Suppressor macrophage treated with lipopolysaccharide for 1 hour (primary cell): ENCODE data around the gene KLHDC7A.

Experiments
- DNase-seq, 3 donors: peaks; one replicate each; pipeline ENCODE4 v3.0.0-alpha.2; 2020 to 2022

The KLHDC7A gene

DNA sequence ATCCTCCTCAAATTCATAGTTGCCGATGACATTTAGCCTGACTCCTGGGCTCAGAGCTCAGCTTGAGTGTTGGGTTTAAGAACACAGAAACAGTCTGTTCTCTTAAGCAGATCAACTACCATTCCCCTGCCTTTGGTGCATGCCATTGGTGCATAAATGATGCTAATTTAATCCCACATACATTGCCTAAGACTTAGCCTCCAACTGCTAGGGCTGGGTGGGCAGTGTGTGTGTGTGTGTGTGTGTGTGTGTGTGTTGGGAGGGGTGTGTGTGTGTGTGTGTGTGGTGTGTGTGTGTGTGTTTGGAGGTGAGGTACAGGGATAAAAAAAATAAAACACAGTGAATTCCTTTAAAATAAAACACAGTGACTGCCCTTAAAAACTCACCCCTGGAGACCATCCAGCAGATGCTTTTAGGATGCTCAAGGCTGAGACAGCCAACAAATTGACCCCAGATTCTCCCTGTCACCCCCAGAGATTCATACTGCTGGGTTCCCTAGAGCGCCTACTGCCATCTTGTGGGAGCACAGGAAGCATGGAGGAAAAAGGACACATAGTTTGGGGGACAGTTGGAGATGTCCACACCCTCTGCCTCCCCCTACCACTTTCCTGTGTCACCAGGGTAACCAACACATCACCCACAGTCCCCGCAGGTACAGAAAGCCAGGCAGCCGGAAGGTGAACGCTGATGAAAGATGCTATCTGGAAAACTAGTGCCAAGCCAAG is 30.6 kb downstream of the KLHDC7A start:
- no peak for DNase-seq

GRCh38 chr1:18511874-18512150 is 31.1 kb downstream of the KLHDC7A start:
- DNase-seq, result no peak

GRCh38 chr1:18512883-18513282 is 32.2 kb downstream of the KLHDC7A start:
- DNase-seq, result no peak

GRCh38 chr1:18513995-18514394 is 33.3 kb downstream of the KLHDC7A start:
- DNase-seq, result no peak

- no peak for DNase-seq
Observed at GRCh38 chr1:18515120-18515667, 34.5 kb downstream of the KLHDC7A start.

- DNase-seq, result no peak
Observed at GRCh38 chr1:18516473-18516872, 35.7 kb downstream of the KLHDC7A start.

DNA sequence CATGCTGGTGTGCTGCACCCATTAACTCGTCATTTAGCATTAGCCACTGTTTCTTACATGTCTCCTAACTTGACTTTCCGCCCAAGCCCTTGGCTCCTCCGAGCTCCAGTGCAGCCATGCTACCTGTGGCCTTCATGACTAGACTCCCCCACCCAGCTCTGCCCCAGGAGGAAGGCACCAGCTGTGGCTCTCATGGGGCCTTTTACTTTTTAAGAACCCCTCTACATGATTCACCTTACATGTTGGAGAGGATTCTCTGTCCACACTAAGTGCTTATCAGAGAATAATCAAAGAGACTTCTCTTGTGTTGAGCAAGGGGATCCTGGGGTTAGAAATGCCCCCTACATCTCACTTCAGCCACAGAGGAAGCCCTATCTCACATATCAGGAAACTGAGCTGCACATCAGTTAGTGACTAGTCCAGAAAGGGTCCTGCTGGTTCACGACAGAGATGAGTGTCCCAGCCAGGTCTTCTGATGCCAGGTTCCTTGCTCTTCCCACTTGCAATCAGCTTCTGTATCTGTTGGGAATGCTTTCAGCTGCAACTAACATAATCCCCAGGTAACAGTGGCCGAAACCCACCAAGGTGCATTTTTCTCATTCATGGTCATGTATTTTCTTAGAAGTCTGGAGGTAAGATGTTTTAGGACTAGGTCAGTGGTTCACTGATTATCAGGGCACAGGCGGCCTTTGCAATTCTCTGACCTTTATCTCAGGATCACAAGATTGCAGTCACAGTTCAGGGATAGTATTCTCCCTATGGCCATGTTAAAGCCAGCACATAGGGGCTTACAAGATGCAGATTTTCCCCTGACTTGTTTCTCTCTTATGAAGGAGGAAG is 45.9 kb downstream of the KLHDC7A start:
- no peak for DNase-seq

DNA sequence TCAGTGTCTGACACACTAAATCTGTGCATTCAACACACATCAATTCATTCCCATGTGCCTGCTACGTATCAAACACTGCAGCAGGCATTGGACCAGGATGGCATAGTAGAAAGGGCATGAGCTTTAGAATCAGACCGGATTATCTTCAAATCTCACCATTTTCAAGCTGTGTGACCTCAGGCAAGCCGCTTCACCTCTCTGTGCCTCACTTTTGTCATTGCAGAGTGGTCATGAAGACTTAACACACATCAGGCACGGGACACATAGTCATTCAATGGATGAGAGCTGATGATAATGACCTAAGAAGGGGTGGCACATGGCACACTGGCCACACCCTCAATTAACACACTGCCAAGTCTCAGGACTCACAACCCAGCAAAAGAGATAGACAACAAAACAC is 46.8 kb downstream of the KLHDC7A start:
- no peak for DNase-seq

DNA sequence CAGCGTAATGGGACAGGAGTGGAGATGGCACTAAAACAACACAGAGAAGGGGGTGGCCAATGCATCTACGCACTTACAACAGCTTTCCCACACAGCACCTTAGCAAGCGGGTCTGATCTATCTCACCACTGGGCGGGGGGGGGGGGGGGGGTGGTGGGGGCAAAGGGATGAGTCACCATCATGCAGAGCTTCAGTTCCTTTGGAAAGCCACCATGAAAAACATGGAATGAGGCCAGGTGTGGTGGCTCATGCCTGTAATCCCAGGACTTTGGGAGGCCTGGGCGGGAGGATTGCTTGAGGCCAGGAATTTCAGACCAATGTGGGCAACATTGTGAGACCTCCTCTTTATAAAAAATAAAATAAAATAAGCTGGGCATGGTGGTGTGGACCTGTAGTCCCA is 47.2 kb downstream of the KLHDC7A start:
- DNase-seq, result no peak

DNA sequence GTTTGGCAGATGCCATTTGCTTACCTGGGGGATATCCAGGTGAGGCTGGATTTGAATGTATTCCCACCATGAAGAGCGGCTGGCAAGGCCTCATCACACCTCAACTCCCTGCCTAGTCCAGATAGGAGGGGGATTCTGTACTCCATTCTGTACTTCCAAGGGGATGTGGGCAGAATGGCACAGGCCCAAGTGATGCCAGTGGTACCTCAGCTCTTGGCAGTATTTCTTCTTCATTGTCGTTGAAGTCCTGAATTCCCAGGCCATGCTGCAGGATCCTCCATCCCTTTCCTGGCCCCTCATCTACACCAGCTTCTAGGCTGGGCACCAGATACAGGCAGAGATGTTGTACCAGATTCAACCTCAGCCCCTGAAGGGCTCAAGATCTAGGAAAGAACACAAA is 47.9 kb downstream of the KLHDC7A start:
- no peak for DNase-seq

- DNase-seq, result no peak
Observed at GRCh38 chr1:18529714-18530113, 49.0 kb downstream of the KLHDC7A start.

- DNase-seq, result peak in 1 of 3 donors; percentile 2
Observed at GRCh38 chr1:18530587-18531502, 50.1 kb downstream of the KLHDC7A start.

DNA sequence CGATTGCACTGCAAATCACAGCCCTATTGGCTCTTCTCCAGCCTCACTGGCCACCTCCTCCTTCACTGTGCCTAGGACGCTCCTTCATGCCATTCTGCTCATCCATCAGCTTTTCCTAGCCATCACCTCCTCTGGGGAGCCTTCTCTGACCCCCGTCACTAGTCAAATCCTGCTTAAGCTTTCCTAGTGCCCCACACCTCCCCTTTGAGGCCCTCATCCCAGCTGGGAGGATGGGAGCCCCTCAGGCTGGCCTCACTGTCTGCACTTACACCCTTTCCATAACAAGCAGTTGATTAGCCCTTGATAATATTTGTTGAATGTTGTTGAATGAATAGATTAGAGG is 50.7 kb downstream of the KLHDC7A start:
- DNase-seq, result no peak

DNA sequence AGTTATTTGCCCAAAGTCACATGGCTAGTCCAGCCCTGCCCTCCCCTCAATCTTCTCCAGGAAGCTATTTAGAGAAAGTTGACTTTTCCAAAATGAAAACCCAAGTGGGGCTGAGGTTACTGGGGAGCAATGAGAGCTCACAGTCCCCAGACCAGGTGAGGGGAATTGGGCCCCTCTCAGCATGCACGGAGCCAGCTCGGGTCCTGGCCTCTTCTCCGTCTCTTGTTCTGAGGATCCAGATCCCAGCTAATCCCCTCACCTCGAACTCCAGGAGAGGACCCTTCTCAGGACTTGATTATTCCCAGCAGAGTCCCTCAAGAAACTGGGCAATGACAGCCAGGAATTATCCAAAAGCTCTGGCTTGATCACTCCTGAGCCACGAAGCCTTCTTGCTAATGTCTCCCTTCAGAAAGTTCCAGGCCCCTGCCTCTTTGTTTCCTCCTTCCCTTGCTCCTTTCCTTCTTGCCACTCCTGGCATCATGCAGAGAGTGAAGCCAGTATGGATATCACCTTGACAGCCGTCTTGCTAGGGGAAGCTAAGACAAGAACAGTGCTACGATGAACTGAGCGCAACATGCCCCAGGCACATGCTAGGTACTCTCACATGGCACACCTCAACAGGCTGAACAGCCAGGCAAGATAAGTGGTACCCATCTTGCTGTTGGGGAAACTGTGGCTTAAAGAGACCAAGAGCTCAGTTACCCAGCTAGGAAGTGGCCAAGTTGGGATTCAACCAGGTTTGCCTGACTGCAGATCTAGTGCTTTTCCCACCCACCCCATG is 51.9 kb downstream of the KLHDC7A start:
- DNase-seq, result no peak

DNA sequence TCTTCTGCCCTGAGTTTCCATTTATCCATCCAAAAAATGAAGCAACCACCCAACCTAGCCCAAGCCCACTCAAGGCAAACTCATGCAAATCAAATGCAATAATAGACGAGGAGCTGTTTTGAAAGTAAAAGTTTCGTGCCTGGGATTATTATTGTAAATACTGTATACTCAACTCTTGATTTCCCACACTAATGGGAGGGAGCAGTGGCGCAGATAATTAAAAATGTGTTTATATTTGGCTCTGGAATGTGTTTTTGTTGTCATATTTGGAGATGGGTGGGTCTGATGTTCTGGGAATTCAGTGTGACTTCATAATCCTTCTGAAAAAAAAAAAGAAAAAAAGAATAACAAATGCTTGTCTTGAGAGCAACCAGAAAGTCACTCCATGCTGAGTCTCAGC is 52.5 kb downstream of the KLHDC7A start:
- DNase-seq, result no peak

DNA sequence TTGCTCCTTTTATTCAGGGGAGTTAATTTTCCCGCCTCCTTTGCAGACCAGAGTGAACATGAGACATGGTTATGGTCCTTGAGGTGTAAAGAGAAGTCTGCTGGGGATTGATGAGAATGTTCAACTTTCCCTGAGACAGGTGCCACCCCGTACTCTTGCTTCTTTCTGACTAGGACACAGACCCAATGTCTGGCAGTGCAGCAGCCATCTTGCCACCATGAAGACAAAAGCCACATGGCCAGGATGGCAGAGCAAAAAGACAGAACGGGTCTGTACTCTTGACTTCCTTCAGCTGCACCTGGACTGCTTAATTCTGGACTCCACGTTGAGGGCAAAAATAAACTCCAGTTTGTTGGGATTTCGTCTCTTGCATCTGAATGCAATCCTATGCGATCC is 54.1 kb downstream of the KLHDC7A start:
- DNase-seq, result no peak
